ENCODE measurements around the gene AWAT2. TPM values are rescaled to one million over a fixed set of nuclear protein-coding genes. Genes with fewer than 3 reads are reported as not detected.

Gene AWAT2
- total RNA-seq, 1 donor from 2014 or later, result 1.0 TPM

- H3K27ac ChIP-seq, result no peak overlapping the region
- TF ChIP-seq, protein P1, sequence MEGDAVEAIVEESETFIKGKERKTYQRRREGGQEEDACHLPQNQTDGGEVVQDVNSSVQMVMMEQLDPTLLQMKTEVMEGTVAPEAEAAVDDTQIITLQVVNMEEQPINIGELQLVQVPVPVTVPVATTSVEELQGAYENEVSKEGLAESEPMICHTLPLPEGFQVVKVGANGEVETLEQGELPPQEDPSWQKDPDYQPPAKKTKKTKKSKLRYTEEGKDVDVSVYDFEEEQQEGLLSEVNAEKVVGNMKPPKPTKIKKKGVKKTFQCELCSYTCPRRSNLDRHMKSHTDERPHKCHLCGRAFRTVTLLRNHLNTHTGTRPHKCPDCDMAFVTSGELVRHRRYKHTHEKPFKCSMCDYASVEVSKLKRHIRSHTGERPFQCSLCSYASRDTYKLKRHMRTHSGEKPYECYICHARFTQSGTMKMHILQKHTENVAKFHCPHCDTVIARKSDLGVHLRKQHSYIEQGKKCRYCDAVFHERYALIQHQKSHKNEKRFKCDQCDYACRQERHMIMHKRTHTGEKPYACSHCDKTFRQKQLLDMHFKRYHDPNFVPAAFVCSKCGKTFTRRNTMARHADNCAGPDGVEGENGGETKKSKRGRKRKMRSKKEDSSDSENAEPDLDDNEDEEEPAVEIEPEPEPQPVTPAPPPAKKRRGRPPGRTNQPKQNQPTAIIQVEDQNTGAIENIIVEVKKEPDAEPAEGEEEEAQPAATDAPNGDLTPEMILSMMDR (IDR thresholded peaks at IDR 0.05), result no peak
- no peaks in the 10 kb centered on the region for H3K4me1 ChIP-seq
- DNase-seq, result no peak
- ATAC-seq, result no peak
- no peak overlapping the region for H3K4me3 ChIP-seq
- no peaks in the 10 kb centered on the region for H3K36me3 ChIP-seq
- H3K9me3 ChIP-seq, result no peaks in the 10 kb centered on the region
- intact Hi-C loops (cut with DNase I), result no loop called here
- H3K27me3 ChIP-seq (ENCODE audit: low read depth), result no peaks in the 10 kb centered on the region
Observed at GRCh38 chrX:69991685-69992084, 58.1 kb downstream of the AWAT2 start.

Small RNAs within 50 kb of the gene (microRNA-seq; reads per million reads assigned to microRNA genes)
- 4.5 reads per million for gene MIR676 (ENCODE audit: borderline number of aligned reads)

Other genes with a start within 250 kb of the AWAT2 start
- gene OTUD6A, start 12.5 kb upstream of the AWAT2 start, total RNA-seq, result not detected
- 60.1 TPM for gene IGBP1, start 83.5 kb upstream of the AWAT2 start, total RNA-seq
- not detected for gene DGAT2L6, start 127.5 kb upstream of the AWAT2 start, total RNA-seq
- gene AWAT1, start 184.7 kb upstream of the AWAT2 start, total RNA-seq, result not detected
- 0.38 TPM for gene P2RY4, start 210.3 kb upstream of the AWAT2 start, total RNA-seq
- gene ARR3, start 218.4 kb upstream of the AWAT2 start, total RNA-seq, result not detected
- gene RAB41, start 232.2 kb upstream of the AWAT2 start, total RNA-seq, result not detected
- gene PDZD11, start 240.0 kb upstream of the AWAT2 start, total RNA-seq, result 23.0 TPM
- 0.86 TPM for gene KIF4A, start 240.2 kb upstream of the AWAT2 start, total RNA-seq

Measured in lower lobe of right lung (tissue), 2 donors.